Mucosa of rectum (tissue), 2 donors: ENCODE measurements around the gene ATN1.

Source experiments
- H3K27ac ChIP-seq, 2 donors: one replicate each; pipeline ENCODE4 v1.7.0; 2013; ENCODE audit warnings: inconsistent platforms in 2 of 2, low read depth in 2 of 2, low read length in 2 of 2
- H3K27me3 ChIP-seq, 2 donors: one replicate each; pipeline ENCODE4 v1.7.0; 2013; ENCODE audit warnings: low read length in 2 of 2; ENCODE audit not compliant: control insufficient read depth in 2 of 2, insufficient read depth in 2 of 2
- H3K36me3 ChIP-seq, 2 donors: one replicate each; pipeline ENCODE4 v1.7.0; 2013; ENCODE audit warnings: low read length in 2 of 2; ENCODE audit not compliant: control insufficient read depth in 2 of 2, insufficient read depth in 2 of 2
- H3K4me1 ChIP-seq, 2 donors: one replicate each; pipeline ENCODE4 v1.7.0; 2013; ENCODE audit warnings: low read length in 2 of 2, mild to moderate bottlenecking in 1 of 2; ENCODE audit not compliant: control insufficient read depth in 2 of 2, insufficient read depth in 2 of 2
- H3K4me3 ChIP-seq, 2 donors: one replicate each; pipeline ENCODE4 v1.7.0; 2013; ENCODE audit warnings: low read length in 2 of 2
- H3K9ac ChIP-seq, 2 donors: one replicate each; pipeline ENCODE4 v1.7.0; 2013; ENCODE audit warnings: low read length in 2 of 2, low read depth in 1 of 2, mild to moderate bottlenecking in 1 of 2
- H3K9me3 ChIP-seq, 2 donors: one replicate each; pipeline ENCODE4 v1.7.0; 2013; ENCODE audit warnings: low read length in 2 of 2; ENCODE audit not compliant: control insufficient read depth in 2 of 2
- donor health status: healthy.
- donor health status: Normal muscosa, but diverticular disease.

The ATN1 gene

DNA sequence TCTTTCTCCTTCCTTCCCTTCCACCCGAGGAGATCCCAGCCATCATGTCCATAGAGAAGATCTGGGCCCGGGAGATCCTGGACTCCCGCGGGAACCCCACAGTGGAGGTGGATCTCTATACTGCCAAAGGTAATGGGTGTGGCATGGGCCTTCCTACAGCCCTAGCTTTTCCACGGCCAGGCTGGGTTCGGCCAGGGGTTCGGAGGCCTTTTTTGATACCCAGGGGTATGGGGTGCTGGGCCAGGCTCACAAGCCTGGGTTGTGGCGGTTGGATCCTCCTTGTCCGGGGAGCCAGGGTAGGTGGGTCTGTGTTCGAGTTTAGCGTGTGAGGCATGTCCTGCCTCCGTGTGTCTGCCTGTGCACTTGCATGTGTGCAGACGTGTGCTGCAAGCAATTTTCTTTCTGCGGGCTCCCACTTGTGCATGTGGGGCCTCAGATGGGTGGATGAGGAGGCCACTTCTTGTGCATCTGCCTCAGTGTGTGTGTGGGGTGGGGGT is 11.9 kb upstream of the ATN1 start:
- H3K9ac ChIP-seq, result no peak overlapping the region
- H3K9me3 ChIP-seq, result no peaks in the 10 kb centered on the region
- H3K4me1 ChIP-seq, result peaks cover 7 to 8% of the 10 kb centered on the region in 2 donors
- H3K27me3 ChIP-seq, result peaks cover 5 to 20% of the 10 kb centered on the region in 2 donors
- no peak overlapping the region for H3K27ac ChIP-seq
- H3K4me3 ChIP-seq, result no peak overlapping the region
- H3K36me3 ChIP-seq, result peaks cover 3% of the 10 kb centered on the region in 2 donors

GRCh38 chr12:6916426-6917200 is 11.1 kb upstream of the ATN1 start:
- Histone ChIP-seq H3K27ac (no peak overlapping the region), H3K4me1 (peaks cover 7 to 8% of the 10 kb centered on the region in 2 donors), H3K27me3 (peaks cover 5 to 20% of the 10 kb centered on the region in 2 donors), H3K4me3 (no peak overlapping the region), H3K36me3 (peaks cover 3% of the 10 kb centered on the region in 2 donors), H3K9ac (no peak overlapping the region), H3K9me3 (no peaks in the 10 kb centered on the region)

DNA sequence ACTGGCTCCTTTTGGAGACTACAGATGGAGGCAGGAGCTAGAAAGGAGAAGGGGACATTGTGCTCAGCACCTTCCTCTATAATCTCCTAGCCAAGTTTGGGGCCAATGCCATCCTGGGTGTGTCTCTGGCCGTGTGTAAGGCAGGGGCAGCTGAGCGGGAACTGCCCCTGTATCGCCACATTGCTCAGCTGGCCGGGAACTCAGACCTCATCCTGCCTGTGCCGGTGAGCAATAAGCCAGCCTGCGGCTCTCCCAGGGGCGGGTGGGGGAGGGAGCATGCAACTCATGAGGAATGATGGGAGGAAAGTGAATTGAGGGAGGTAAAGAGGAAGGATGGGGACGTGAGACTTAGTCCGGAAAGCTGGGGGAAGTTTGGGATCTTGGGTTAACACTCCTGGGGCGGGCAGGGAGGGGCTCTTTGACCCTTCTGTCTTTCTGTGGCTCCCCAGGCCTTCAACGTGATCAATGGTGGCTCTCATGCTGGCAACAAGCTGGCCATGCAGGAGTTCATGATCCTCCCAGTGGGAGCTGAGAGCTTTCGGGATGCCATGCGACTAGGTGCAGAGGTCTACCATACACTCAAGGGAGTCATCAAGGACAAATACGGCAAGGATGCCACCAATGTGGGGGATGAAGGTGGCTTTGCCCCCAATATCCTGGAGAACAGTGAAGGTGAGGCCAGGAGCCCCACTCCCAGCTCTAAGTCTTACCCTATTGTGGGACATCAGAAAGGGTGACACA is 10.1 kb upstream of the ATN1 start:
- Histone ChIP-seq H3K27ac (no peak overlapping the region), H3K36me3 (peaks cover 3% of the 10 kb centered on the region in 2 donors), H3K9ac (no peak overlapping the region), H3K4me1 (peaks cover 7 to 12% of the 10 kb centered on the region in 2 donors), H3K4me3 (no peak overlapping the region), H3K27me3 (peaks cover 5 to 11% of the 10 kb centered on the region in 2 donors), H3K9me3 (no peaks in the 10 kb centered on the region)

GRCh38 chr12:6919588-6919987 is 8.2 kb upstream of the ATN1 start:
- H3K36me3 ChIP-seq, result peaks cover 3% of the 10 kb centered on the region in 2 donors
- H3K9me3 ChIP-seq, result no peaks in the 10 kb centered on the region
- H3K27me3 ChIP-seq, result peaks cover 0 to 6% of the 10 kb centered on the region in 2 donors
- no peak overlapping the region for H3K9ac ChIP-seq
- no peak overlapping the region for H3K4me3 ChIP-seq
- H3K27ac ChIP-seq, result no peak overlapping the region
- H3K4me1 ChIP-seq, result peaks cover 13 to 24% of the 10 kb centered on the region in 2 donors

DNA sequence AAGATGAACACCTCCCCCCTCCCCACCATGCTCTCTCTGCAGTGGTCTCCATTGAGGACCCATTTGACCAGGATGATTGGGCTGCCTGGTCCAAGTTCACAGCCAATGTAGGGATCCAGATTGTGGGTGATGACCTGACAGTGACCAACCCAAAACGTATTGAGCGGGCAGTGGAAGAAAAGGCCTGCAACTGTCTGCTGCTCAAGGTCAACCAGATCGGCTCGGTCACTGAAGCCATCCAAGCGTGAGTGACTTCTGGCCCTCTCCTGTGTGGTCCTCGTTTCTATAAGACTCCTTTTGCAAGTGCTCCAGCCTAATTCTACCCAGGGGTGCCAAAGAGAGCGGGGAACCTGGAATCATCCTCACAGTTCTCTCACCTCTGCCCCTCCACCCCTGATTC is 6.2 kb upstream of the ATN1 start:
- no peaks in the 10 kb centered on the region for H3K27me3 ChIP-seq
- H3K9ac ChIP-seq, result no peak overlapping the region
- no peak overlapping the region for H3K4me3 ChIP-seq
- H3K4me1 ChIP-seq, result peaks cover 25 to 37% of the 10 kb centered on the region in 2 donors
- peak overlapping the region in 1 of 2 donors; percentile 32 for H3K27ac ChIP-seq
- no peaks in the 10 kb centered on the region for H3K9me3 ChIP-seq
- peaks cover 3% of the 10 kb centered on the region in 2 donors for H3K36me3 ChIP-seq

DNA sequence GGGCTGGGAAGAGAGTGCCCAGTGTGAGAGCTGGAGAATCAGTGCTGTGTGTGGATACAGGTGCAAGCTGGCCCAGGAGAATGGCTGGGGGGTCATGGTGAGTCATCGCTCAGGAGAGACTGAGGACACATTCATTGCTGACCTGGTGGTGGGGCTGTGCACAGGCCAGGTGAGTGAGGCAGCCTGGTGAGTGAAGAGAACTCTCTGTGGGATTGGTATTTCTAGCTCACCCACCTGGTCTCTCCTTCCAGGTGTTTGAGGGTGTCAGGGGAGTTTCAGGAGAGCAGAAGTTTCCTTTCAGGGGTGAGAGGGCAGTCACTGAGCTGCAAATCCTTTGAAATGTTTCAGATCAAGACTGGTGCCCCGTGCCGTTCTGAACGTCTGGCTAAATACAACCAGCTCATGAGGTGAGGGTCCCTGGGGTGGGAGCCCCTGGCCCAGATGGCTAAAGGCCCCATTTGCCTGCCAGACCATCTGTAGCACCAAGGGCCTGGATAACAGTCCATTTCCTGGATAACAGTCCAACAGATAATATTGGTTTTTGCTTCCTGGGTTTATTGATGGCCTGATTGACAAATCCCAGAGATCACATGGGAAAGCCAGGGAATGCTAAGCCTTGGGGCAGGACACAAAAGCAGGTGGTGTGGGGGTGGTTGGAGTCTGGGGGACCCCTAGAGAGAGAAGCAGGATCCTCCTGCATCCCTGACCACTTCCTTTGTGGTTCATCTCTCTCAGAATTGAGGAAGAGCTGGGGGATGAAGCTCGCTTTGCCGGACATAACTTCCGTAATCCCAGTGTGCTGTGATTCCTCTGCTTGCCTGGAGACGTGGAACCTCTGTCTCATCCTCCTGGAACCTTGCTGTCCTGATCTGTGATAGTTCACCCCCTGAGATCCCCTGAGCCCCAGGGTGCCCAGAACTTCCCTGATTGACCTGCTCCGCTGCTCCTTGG is 5.5 kb upstream of the ATN1 start:
- Histone ChIP-seq H3K9me3 (no peaks in the 10 kb centered on the region), H3K9ac (peak overlapping the region in 1 of 2 donors; percentile 26), H3K4me3 (peak overlapping the region in 1 of 2 donors; percentile 15), H3K4me1 (peaks cover 29 to 42% of the 10 kb centered on the region in 2 donors), H3K36me3 (peaks cover 0 to 3% of the 10 kb centered on the region in 2 donors), H3K27me3 (no peaks in the 10 kb centered on the region), H3K27ac (peak overlapping the region; percentile 10 to 75)

- Histone ChIP-seq H3K4me3 (no peak overlapping the region), H3K9me3 (no peaks in the 10 kb centered on the region), H3K27ac (peak overlapping the region in 1 of 2 donors; percentile 75), H3K27me3 (no peaks in the 10 kb centered on the region), H3K4me1 (peaks cover 29 to 42% of the 10 kb centered on the region in 2 donors), H3K36me3 (peaks cover 0 to 3% of the 10 kb centered on the region in 2 donors), H3K9ac (peak overlapping the region in 1 of 2 donors; percentile 26)
These were observed 4.6 kb upstream of the ATN1 start for GRCh38 chr12:6923003-6923732.

GRCh38 chr12:6923851-6924250 is 3.9 kb upstream of the ATN1 start:
- peaks cover 0 to 3% of the 10 kb centered on the region in 2 donors for H3K36me3 ChIP-seq
- H3K27me3 ChIP-seq, result no peaks in the 10 kb centered on the region
- no peak overlapping the region for H3K4me3 ChIP-seq
- peaks cover 31 to 42% of the 10 kb centered on the region in 2 donors for H3K4me1 ChIP-seq
- H3K27ac ChIP-seq, result peak overlapping the region in 1 of 2 donors; percentile 91
- H3K9me3 ChIP-seq, result no peaks in the 10 kb centered on the region
- no peak overlapping the region for H3K9ac ChIP-seq

GRCh38 chr12:6925239-6925539 is 2.6 kb upstream of the ATN1 start:
- H3K9me3 ChIP-seq, result no peaks in the 10 kb centered on the region
- peaks cover 45 to 53% of the 10 kb centered on the region in 2 donors for H3K4me1 ChIP-seq
- H3K4me3 ChIP-seq, result peak overlapping the region; percentile 13 to 40
- H3K27ac ChIP-seq, result peak overlapping the region; percentile 82 to 91
- H3K9ac ChIP-seq, result peak overlapping the region; percentile 58 to 67
- H3K27me3 ChIP-seq, result no peaks in the 10 kb centered on the region
- H3K36me3 ChIP-seq, result no peaks in the 10 kb centered on the region
